H9 (cell line): ENCODE results near the gene SRGN. TPM values are rescaled to one million over a fixed set of nuclear protein-coding genes. Genes with fewer than 3 reads are reported as not detected.

Source experiments
- DNase-seq: peaks from one replicate; pipeline ENCODE4 v3.0.0-alpha.2; 2017
- H2AFZ ChIP-seq: one replicate; pipeline ENCODE4 v1.6.1; 2013; ENCODE audit warnings: mild to moderate bottlenecking, low read length, control low read depth, moderate library complexity
- H2AK5ac ChIP-seq: 2 replicates; pipeline ENCODE4 v1.6.1; 2013; ENCODE audit warnings: low read length, control low read depth, mixed read lengths; ENCODE audit not compliant: insufficient read length
- H2BK120ac ChIP-seq: one replicate; pipeline ENCODE4 v1.6.1; 2013; ENCODE audit warnings: low read depth, mild to moderate bottlenecking, low read length, control low read depth, inconsistent platforms; ENCODE audit not compliant: poor library complexity, severe bottlenecking
- H2BK12ac ChIP-seq: 2 replicates; pipeline ENCODE4 v1.6.1; 2013; ENCODE audit warnings: low read length, control low read depth, mixed read lengths, low read depth; ENCODE audit not compliant: insufficient read length
- H2BK15ac ChIP-seq: 2 replicates; pipeline ENCODE4 v1.6.1; 2013; ENCODE audit warnings: low read depth, low read length, control low read depth
- H2BK20ac ChIP-seq: one replicate; pipeline ENCODE4 v1.6.1; 2013; ENCODE audit warnings: low read depth, mild to moderate bottlenecking, low read length, control low read depth, inconsistent platforms; ENCODE audit not compliant: poor library complexity, severe bottlenecking
- H2BK5ac ChIP-seq: 2 replicates; pipeline ENCODE4 v1.6.1; 2013; ENCODE audit warnings: low read length, control low read depth, mixed read lengths; ENCODE audit not compliant: insufficient read length
- H3K14ac ChIP-seq: 2 replicates; pipeline ENCODE4 v1.6.1; 2013; ENCODE audit warnings: low read length, control low read depth; ENCODE audit not compliant: insufficient read depth
- H3K18ac ChIP-seq: 2 replicates; pipeline ENCODE4 v1.6.1; 2013; ENCODE audit warnings: low read depth, mild to moderate bottlenecking, mixed read lengths, low read length, control low read depth; ENCODE audit not compliant: insufficient read length
- H3K23ac ChIP-seq: 2 replicates; pipeline ENCODE4 v1.6.1; 2013; ENCODE audit warnings: low read length, control low read depth, mixed read lengths, low read depth; ENCODE audit not compliant: insufficient read length
- H3K23me2 ChIP-seq: 2 replicates; pipeline ENCODE4 v1.6.1; 2013; ENCODE audit warnings: low read depth, mild to moderate bottlenecking, mixed read lengths, low read length, control low read depth; ENCODE audit not compliant: insufficient read length, poor library complexity, severe bottlenecking
- H3K27ac ChIP-seq: 2 replicates; pipeline ENCODE4 v1.5.1; 2013; ENCODE audit warnings: low read length, control low read depth, mixed read lengths, low read depth; ENCODE audit not compliant: insufficient read length
- H3K27me3 ChIP-seq: 2 replicates; pipeline ENCODE4 v1.6.1; 2013; ENCODE audit warnings: low read length, control low read depth, inconsistent platforms; ENCODE audit not compliant: insufficient read depth
- H3K4ac ChIP-seq: 2 replicates; pipeline ENCODE4 v1.6.1; 2013; ENCODE audit warnings: low read depth, mild to moderate bottlenecking, control low read depth, inconsistent platforms, low read length, moderate library complexity
- H3K4me1 ChIP-seq: 2 replicates; pipeline ENCODE4 v1.6.1; 2013; ENCODE audit warnings: low read length, control low read depth, inconsistent platforms; ENCODE audit not compliant: insufficient read depth
- H3K4me2 ChIP-seq: 2 replicates; pipeline ENCODE4 v1.6.1; 2013; ENCODE audit warnings: low read length, control low read depth, mixed read lengths; ENCODE audit not compliant: insufficient read length, insufficient read depth
- H3K56ac ChIP-seq: 2 replicates; pipeline ENCODE4 v1.6.1; 2013; ENCODE audit warnings: low read depth, mild to moderate bottlenecking, mixed read lengths, low read length, control low read depth; ENCODE audit not compliant: insufficient read length
- H3K79me1 ChIP-seq: 2 replicates; pipeline ENCODE4 v1.6.1; 2013; ENCODE audit warnings: low read depth, mild to moderate bottlenecking, moderate library complexity, low read length, control low read depth, inconsistent platforms; ENCODE audit not compliant: insufficient read depth, poor library complexity, severe bottlenecking
- H3K79me2 ChIP-seq: 2 replicates; pipeline ENCODE4 v1.6.1; 2013; ENCODE audit warnings: low read length, control low read depth, inconsistent platforms; ENCODE audit not compliant: insufficient read depth
- H3K9ac ChIP-seq: 2 replicates; pipeline ENCODE4 v1.6.1; 2013; ENCODE audit warnings: low read length, control low read depth, mixed read lengths; ENCODE audit not compliant: insufficient read length; ENCODE audit errors: extremely low read depth
- H3K9me3 ChIP-seq: one replicate; pipeline ENCODE4 v1.6.1; 2013; ENCODE audit warnings: low read depth, low read length, inconsistent platforms; ENCODE audit not compliant: control insufficient read depth
- H3T11ph ChIP-seq: one replicate; pipeline ENCODE4 v1.6.1; 2013; ENCODE audit warnings: mild to moderate bottlenecking, low read length, control low read depth, inconsistent platforms
- H4K20me1 ChIP-seq: one replicate; pipeline ENCODE4 v1.6.1; 2013; ENCODE audit not compliant: control insufficient read depth, insufficient read length, insufficient read depth
- H4K5ac ChIP-seq: 2 replicates; pipeline ENCODE4 v1.6.1; 2013; ENCODE audit warnings: low read depth, mild to moderate bottlenecking, mixed read lengths, low read length, control low read depth; ENCODE audit not compliant: insufficient read length
- H4K8ac ChIP-seq: replicated peaks from 2 replicates; pipeline ENCODE4 v1.6.1; 2013; ENCODE audit warnings: low read length, control low read depth, mixed read lengths, low read depth; ENCODE audit not compliant: insufficient read length
- H4K91ac ChIP-seq: 2 replicates; pipeline ENCODE4 v1.6.1; 2013; ENCODE audit warnings: low read depth, mild to moderate bottlenecking, moderate library complexity, mixed read lengths, low read length, control low read depth; ENCODE audit not compliant: insufficient read length
- H3K27ac Mint-ChIP-seq, 3 experiments: 2 replicates in 2 of 3; 3 replicates in 1 of 3; pipeline ENCODE4 v1.8.0; 2020 to 2021; ENCODE audit warnings: mixed read lengths in 3 of 3, mild to moderate bottlenecking in 1 of 3, moderate library complexity in 1 of 3
- H3K27me3 Mint-ChIP-seq: 2 replicates; pipeline ENCODE4 v1.8.0; 2021; ENCODE audit warnings: low read depth, mild to moderate bottlenecking, moderate library complexity, mixed read lengths
- H3K36me3 Mint-ChIP-seq, 3 experiments: 2 replicates in 2 of 3; 3 replicates in 1 of 3; pipeline ENCODE4 v1.8.0; 2020 to 2021; ENCODE audit warnings: low read depth in 3 of 3, mixed read lengths in 3 of 3; ENCODE audit not compliant: insufficient read depth in 1 of 3
- H3K4me1 Mint-ChIP-seq, 2 experiments: 2 replicates each; pipeline ENCODE4 v1.8.0; 2020; ENCODE audit warnings: mixed read lengths in 2 of 2
- H3K4me3 Mint-ChIP-seq, 2 experiments: 2 replicates in 1 of 2; 3 replicates in 1 of 2; pipeline ENCODE4 v1.8.0; 2020 to 2021; ENCODE audit warnings: mild to moderate bottlenecking in 2 of 2, mixed read lengths in 2 of 2, moderate library complexity in 1 of 2
- H3K9me3 Mint-ChIP-seq, 2 experiments: 2 replicates in 1 of 2; 3 replicates in 1 of 2; pipeline ENCODE4 v1.8.0; 2020; ENCODE audit warnings: mild to moderate bottlenecking in 2 of 2, mixed read lengths in 2 of 2, moderate library complexity in 1 of 2
- CTCF ChIP-seq: fragments of 200-600 bp; sonication (generic); conservative IDR thresholded peaks from 3 replicates; pipeline ENCODE4 v1.8.0; 2021; ENCODE audit warnings: antibody characterized with exemption, mild to moderate bottlenecking
- WGBS: extraction: QIAGEN DNeasy Blood & Tissue Kit; methylation state at CpG from one replicate; pipeline ENCODE4 v1.1.7; 2013; ENCODE audit warnings: missing lambda C conversion rate, low lambda C conversion rate, mixed read lengths; ENCODE audit not compliant: insufficient read length; ENCODE audit errors: extremely low coverage; 5-methylcytosine and 5-hydroxymethylcytosine counted together
- total RNA-seq: library from RNA; stranded (reverse); gene quantifications from 2 replicates; pipeline ENCODE4 v1.2.1, GENCODE V29; 2021

The SRGN gene
- total RNA-seq, 1 experiment from 2014 or later: not detected

- no peaks in the 10 kb centered on the region for H4K20me1 ChIP-seq
- H2BK15ac ChIP-seq: no peak overlapping the region
- no peaks in the 10 kb centered on the region for H3K79me2 ChIP-seq
- no peak overlapping the region for H2BK12ac ChIP-seq
- H2AK5ac ChIP-seq: no peak overlapping the region
- no peaks in the 10 kb centered on the region for H3K9me3 ChIP-seq
- no peak overlapping the region for H2AFZ ChIP-seq
- H3K27me3 ChIP-seq: no peaks in the 10 kb centered on the region
- H2BK20ac ChIP-seq: no peak overlapping the region
- no peak overlapping the region for H2BK5ac ChIP-seq
- no peak overlapping the region for H3K56ac ChIP-seq
- no peak overlapping the region for H3K9ac ChIP-seq
- no peak overlapping the region for H3K27ac Mint-ChIP-seq
- H4K91ac ChIP-seq: no peak overlapping the region
- peaks cover 11 to 16% of the 10 kb centered on the region in 2 experiments for H3K4me1 Mint-ChIP-seq
- H3K4me3 Mint-ChIP-seq: no peak overlapping the region
- no peak overlapping the region for H3T11ph ChIP-seq
- no peak for TF ChIP-seq CTCF
- no peak for DNase-seq
- no peaks in the 10 kb centered on the region for H3K23me2 ChIP-seq
- H3K4me1 ChIP-seq: no peaks in the 10 kb centered on the region
- H3K27ac ChIP-seq: no peak overlapping the region
- no peak overlapping the region for H4K5ac ChIP-seq
- H3K23ac ChIP-seq: no peak overlapping the region
- no peak overlapping the region for H3K4me2 ChIP-seq
- H3K36me3 Mint-ChIP-seq: no peaks in the 10 kb centered on the region; a peak in 1 of 7 replicates
- H3K18ac ChIP-seq: no peak overlapping the region
- no peak overlapping the region for H3K4ac ChIP-seq
- H3K14ac ChIP-seq: no peak overlapping the region
- WGBS: no CpG with 5 or more reads among the region's 8 CpGs
- H3K9me3 Mint-ChIP-seq: no peaks in the 10 kb centered on the region
- no peak overlapping the region for H2BK120ac ChIP-seq
- no peaks in the 10 kb centered on the region for H3K79me1 ChIP-seq
- no peak overlapping the region for H4K8ac ChIP-seq
- H3K27me3 Mint-ChIP-seq: peaks cover 9% of the 10 kb centered on the region
Observed at GRCh38 chr10:69060127-69060798, 27.6 kb upstream of the SRGN start.
